ENCODE measurements around the gene ERC2.

Gene ERC2

GRCh38 chr3:55884066-55884465, 584.2 kb downstream of the ERC2 start:
- no peak overlapping the region for H3K27ac Mint-ChIP-seq
- H3K4me1 Mint-ChIP-seq (ENCODE audit: low read depth): no peaks in the 10 kb centered on the region
- H3K4me3 Mint-ChIP-seq: no peak overlapping the region
- DNase-seq: no peak
- H3K27me3 Mint-ChIP-seq: no peaks in the 10 kb centered on the region
- no peaks in the 10 kb centered on the region for H3K9me3 Mint-ChIP-seq
- H3K36me3 Mint-ChIP-seq (ENCODE audit: low read depth): no peaks in the 10 kb centered on the region

- Mint-ChIP-seq H3K27me3 (no peaks in the 10 kb centered on the region), H3K9me3 (no peaks in the 10 kb centered on the region), H3K27ac (no peak overlapping the region)
Observed at GRCh38 chr3:55882006-55882405, 586.3 kb downstream of the ERC2 start.

DNA sequence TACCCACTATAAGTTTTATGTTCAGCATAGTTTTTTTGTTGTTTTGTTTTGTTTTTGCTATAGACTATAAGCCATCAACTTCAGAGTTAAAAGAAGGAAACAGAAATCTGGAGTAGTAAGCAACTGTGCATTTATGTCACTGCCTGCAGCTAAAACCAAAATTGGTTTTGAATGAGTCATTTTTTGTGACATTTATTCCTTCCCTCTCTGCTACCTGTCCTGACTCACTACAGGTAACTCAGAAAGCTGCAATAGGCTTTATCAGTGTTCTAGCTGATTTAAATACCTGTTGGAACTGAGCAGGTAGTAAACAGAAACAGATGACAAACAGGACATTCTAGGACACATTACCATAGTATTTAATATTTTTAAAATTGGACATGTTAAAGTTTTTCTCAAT, 587.9 kb downstream of the ERC2 start:
- Mint-ChIP-seq H3K4me3 (no peak overlapping the region), H3K4me1 (ENCODE audit: low read depth) (no peaks in the 10 kb centered on the region), H3K27me3 (no peaks in the 10 kb centered on the region), H3K36me3 (ENCODE audit: low read depth) (no peaks in the 10 kb centered on the region), H3K27ac (no peak overlapping the region), H3K9me3 (no peaks in the 10 kb centered on the region)
- DNase-seq: no peak

More at GRCh38 chr3:55882006-55882405, 586.3 kb downstream of the ERC2 start:
- DNase-seq: no peak
- Mint-ChIP-seq H3K4me3 (no peak overlapping the region), H3K36me3 (ENCODE audit: low read depth) (no peaks in the 10 kb centered on the region), H3K4me1 (ENCODE audit: low read depth) (no peaks in the 10 kb centered on the region)

GRCh38 chr3:55879901-55880331, 588.4 kb downstream of the ERC2 start:
- Mint-ChIP-seq H3K27me3 (no peaks in the 10 kb centered on the region), H3K36me3 (ENCODE audit: low read depth) (no peaks in the 10 kb centered on the region), H3K9me3 (no peaks in the 10 kb centered on the region)

DNA sequence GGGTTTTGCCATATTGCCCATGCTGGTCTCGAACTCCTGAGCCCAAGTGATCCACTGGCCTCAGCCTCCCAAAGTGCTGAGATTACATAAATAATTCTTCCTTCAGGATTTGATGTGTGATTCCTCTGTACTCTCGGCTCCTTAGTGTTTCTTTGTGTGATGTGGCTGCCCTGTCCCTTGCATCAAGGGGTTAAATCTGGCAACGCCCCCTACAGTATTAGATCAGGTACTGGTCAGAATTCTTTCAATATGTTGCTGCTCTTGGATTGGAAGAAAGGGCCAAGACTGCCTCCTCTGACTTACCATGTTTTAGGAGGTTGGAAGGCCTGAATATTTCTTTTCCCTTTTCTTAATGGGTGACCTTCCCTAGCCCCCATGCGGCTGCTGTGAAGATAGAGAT, 590.6 kb downstream of the ERC2 start:
- no peak overlapping the region for H3K4me3 Mint-ChIP-seq
- H3K27me3 Mint-ChIP-seq: no peaks in the 10 kb centered on the region
- no peak overlapping the region for H3K27ac Mint-ChIP-seq
- no peaks in the 10 kb centered on the region for H3K4me1 Mint-ChIP-seq (ENCODE audit: low read depth)
- no peaks in the 10 kb centered on the region for H3K36me3 Mint-ChIP-seq (ENCODE audit: low read depth)
- no peaks in the 10 kb centered on the region for H3K9me3 Mint-ChIP-seq
- no peak for DNase-seq

More at GRCh38 chr3:55879901-55880331, 588.4 kb downstream of the ERC2 start:
- Mint-ChIP-seq H3K27ac (no peak overlapping the region), H3K4me3 (no peak overlapping the region), H3K4me1 (ENCODE audit: low read depth) (no peaks in the 10 kb centered on the region)
- DNase-seq: no peak

- Mint-ChIP-seq H3K36me3 (ENCODE audit: low read depth) (no peaks in the 10 kb centered on the region), H3K27me3 (no peaks in the 10 kb centered on the region), H3K4me1 (ENCODE audit: low read depth) (no peaks in the 10 kb centered on the region), H3K4me3 (no peak overlapping the region), H3K27ac (no peak overlapping the region), H3K9me3 (no peaks in the 10 kb centered on the region)
- DNase-seq: no peak
Observed at GRCh38 chr3:55876560-55876959, 591.7 kb downstream of the ERC2 start.

DNA sequence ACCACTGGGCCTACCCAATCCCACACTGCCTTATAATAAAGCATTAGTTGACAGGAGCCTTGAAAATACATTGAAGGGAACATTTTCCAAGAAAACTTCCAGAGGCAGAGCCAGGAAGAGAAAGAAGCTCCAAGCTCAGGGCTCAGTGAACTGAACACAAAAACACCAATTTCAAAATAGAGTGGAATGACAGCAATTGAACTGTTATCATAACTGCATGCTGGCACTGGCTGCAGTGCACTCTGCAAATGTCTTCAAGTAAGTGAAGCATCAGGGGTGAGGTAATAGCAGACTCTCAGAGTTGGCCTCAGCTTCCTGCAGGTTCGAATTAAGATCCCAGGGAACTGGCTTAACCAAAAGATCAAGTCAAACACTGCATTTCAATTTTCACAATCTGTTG, 593.2 kb downstream of the ERC2 start:
- Mint-ChIP-seq H3K9me3 (no peaks in the 10 kb centered on the region), H3K4me1 (ENCODE audit: low read depth) (no peaks in the 10 kb centered on the region), H3K27ac (no peak overlapping the region), H3K27me3 (no peaks in the 10 kb centered on the region), H3K36me3 (ENCODE audit: low read depth) (no peaks in the 10 kb centered on the region), H3K4me3 (no peak overlapping the region)
- DNase-seq: no peak

DNA sequence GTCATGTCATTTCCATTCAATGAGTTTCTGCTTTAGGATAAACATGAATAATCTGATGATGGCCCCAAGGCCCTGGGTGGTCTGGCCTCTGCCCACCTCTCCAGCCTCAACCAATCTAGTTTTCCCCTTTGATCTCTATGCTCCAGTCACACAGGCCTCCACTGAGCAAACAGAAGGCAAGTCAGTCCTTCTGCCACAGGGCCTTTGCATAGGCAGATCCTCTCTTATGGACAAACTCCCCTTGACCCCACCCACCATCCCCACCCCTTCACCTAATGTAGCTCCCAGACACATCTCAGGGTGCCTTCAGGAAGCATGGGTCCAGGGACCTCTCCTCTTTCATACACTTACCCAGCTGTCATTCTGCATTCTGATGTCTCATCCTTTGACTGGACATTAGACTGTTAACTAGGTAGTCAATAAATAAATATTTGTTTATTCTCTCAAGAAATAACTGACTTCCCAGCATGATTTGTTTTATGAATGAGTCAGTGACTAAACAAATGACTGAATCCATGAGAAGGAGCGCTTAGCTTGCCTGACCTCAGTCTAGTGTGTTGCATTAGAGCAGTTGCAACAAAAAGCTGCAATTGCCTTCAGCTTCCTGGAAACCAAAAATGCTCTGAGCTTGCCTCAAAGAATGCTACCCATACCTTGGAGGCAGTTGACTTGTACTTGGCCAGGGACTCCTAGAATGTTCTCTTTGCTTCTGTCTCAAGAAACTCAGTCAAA, 594.6 kb downstream of the ERC2 start:
- H3K9me3 Mint-ChIP-seq: no peaks in the 10 kb centered on the region
- no peak for DNase-seq
- no peak overlapping the region for H3K4me3 Mint-ChIP-seq
- no peaks in the 10 kb centered on the region for H3K4me1 Mint-ChIP-seq (ENCODE audit: low read depth)
- no peak overlapping the region for H3K27ac Mint-ChIP-seq
- no peaks in the 10 kb centered on the region for H3K27me3 Mint-ChIP-seq
- no peaks in the 10 kb centered on the region for H3K36me3 Mint-ChIP-seq (ENCODE audit: low read depth)

DNA sequence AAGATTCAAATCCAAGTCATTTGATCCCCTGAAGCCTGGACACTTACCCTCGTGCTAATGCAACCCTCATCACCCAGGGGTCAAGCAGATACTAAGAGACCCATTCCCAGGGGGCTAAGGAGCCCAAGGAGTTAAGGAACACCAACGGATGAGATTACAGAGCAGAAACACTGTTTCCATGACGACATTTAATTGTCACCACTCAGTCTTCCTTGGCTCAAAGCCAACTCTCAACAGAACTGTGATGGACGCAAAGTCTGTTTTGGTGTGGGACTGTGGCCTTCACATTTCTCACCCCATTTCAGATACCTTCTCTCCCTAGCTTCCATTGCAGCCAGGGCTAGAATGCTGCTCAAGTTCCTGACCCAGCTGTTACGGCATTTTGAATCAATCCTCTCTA, 597.7 kb downstream of the ERC2 start:
- Mint-ChIP-seq H3K27ac (no peak overlapping the region), H3K27me3 (no peaks in the 10 kb centered on the region), H3K4me1 (ENCODE audit: low read depth) (no peaks in the 10 kb centered on the region), H3K9me3 (no peaks in the 10 kb centered on the region), H3K36me3 (ENCODE audit: low read depth) (no peaks in the 10 kb centered on the region), H3K4me3 (no peak overlapping the region)
- DNase-seq: no peak

DNA sequence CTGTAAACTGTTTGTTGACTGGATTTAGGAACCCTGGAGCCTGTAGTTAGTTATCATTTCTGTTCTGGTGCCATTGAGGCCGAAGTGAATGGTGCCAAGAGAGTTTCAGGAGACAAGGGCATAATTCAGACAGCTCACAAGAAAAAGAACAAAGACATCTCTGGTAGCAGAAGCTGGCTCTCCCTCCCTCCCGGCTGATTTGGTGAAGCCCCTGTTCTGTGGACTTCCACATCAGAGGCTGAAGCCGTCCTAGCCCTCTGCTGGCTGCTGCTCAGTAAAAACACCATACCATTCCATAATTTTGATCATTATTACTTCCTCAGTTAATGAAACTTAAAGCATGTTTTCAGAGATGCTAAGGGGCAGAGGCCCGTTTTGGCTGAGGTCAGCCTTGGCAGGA, 599.9 kb downstream of the ERC2 start:
- Mint-ChIP-seq H3K27ac (no peak overlapping the region), H3K4me3 (no peak overlapping the region), H3K27me3 (no peaks in the 10 kb centered on the region), H3K9me3 (no peaks in the 10 kb centered on the region), H3K4me1 (ENCODE audit: low read depth) (no peaks in the 10 kb centered on the region), H3K36me3 (ENCODE audit: low read depth) (no peaks in the 10 kb centered on the region)
- DNase-seq: no peak

DNA sequence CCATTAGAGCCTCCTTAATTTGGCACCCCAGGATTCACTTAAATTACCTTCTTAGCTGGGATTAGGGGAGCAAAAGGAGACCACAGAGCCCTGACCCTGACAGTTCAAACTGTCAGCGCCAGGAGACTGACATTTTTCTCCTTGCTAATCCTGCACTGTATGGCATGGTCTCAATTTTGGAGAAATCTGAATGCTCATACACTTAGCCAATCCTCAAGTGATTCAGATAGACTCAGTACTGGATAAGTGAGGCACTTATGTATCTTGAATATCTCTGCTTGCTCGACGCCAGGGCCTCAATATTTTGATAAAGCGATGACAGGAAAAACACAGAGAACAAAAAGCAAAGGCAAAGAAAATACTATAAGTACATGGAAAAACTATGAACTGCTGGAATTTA, 605.2 kb downstream of the ERC2 start:
- Mint-ChIP-seq H3K27ac (no peak overlapping the region), H3K27me3 (no peaks in the 10 kb centered on the region), H3K4me1 (ENCODE audit: low read depth) (no peaks in the 10 kb centered on the region), H3K9me3 (no peaks in the 10 kb centered on the region), H3K4me3 (no peak overlapping the region), H3K36me3 (ENCODE audit: low read depth) (no peaks in the 10 kb centered on the region)
- no peak for DNase-seq

DNA sequence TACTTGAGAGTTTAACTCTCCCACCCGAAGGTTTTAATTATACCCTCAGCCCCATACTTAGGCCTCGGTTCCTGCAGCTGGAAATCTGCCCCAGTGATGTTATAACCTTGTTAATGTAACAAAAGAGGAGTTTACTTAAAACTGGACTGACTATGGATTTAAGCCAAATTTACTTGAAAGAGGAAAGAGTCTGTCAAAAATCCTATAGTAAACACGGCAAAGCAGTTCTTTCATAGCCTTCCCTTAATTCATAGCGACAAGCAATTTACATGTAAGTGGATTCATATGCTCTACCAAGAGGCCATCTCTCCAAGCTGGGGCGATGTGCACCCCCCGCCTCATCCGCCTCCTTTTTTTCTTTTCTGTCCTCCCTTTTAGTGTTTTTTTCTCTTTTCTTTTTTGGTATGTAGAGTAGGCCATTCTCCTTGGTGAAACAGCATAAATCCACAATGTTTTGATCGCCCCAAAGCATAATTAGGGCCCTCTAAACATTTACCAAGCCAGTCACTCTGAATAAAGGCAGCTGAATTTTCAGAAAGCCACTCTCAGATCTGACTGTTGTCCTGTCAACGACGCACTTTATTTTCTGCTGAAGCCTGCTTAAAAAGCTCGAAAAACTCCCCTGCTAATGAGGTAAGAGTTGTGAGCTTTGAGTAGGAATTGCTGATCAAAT, 608.1 kb downstream of the ERC2 start:
- no peaks in the 10 kb centered on the region for H3K4me1 Mint-ChIP-seq (ENCODE audit: low read depth)
- H3K36me3 Mint-ChIP-seq (ENCODE audit: low read depth): no peaks in the 10 kb centered on the region
- no peaks in the 10 kb centered on the region for H3K9me3 Mint-ChIP-seq
- H3K27ac Mint-ChIP-seq: no peak overlapping the region
- H3K27me3 Mint-ChIP-seq: no peaks in the 10 kb centered on the region
- DNase-seq: no peak
- H3K4me3 Mint-ChIP-seq: no peak overlapping the region

- Mint-ChIP-seq H3K4me3 (no peak overlapping the region), H3K36me3 (ENCODE audit: low read depth) (no peaks in the 10 kb centered on the region), H3K27ac (no peak overlapping the region), H3K27me3 (no peaks in the 10 kb centered on the region), H3K4me1 (ENCODE audit: low read depth) (no peaks in the 10 kb centered on the region), H3K9me3 (no peaks in the 10 kb centered on the region)
- DNase-seq: no peak
Observed at GRCh38 chr3:55859305-55859704, 609.0 kb downstream of the ERC2 start.

- no peaks in the 10 kb centered on the region for H3K9me3 Mint-ChIP-seq
- no peaks in the 10 kb centered on the region for H3K36me3 Mint-ChIP-seq (ENCODE audit: low read depth)
- no peaks in the 10 kb centered on the region for H3K27me3 Mint-ChIP-seq
- H3K27ac Mint-ChIP-seq: no peak overlapping the region
- no peaks in the 10 kb centered on the region for H3K4me1 Mint-ChIP-seq (ENCODE audit: low read depth)
- DNase-seq: no peak
- no peak overlapping the region for H3K4me3 Mint-ChIP-seq
Observed at GRCh38 chr3:55858727-55859126, 609.5 kb downstream of the ERC2 start.

DNA sequence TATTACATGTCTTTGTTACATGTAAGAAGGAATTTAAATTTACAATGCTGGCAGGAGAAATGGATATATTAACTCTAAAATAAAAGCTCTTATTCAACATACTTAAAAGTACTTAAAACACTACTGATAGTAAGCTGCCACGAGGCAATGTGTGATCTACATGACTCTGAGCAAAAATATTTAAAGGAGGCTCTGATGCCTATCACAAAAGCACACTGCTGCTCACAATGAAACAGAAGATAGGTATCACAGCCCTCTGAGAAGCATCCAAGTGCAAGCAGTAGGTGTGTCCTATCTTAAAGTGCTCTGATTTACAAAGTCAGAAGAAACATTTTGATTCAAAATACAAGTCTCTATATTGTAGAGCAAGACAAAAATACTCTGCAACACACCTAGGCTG, 610.0 kb downstream of the ERC2 start:
- Mint-ChIP-seq H3K9me3 (no peaks in the 10 kb centered on the region), H3K4me3 (no peak overlapping the region), H3K27ac (no peak overlapping the region), H3K27me3 (no peaks in the 10 kb centered on the region), H3K36me3 (ENCODE audit: low read depth) (no peaks in the 10 kb centered on the region), H3K4me1 (ENCODE audit: low read depth) (no peaks in the 10 kb centered on the region)
- DNase-seq: no peak

Measured in activated T-cell treated with anti-CD3 and anti-CD28 coated beads, Interleukin-2, amount 50 U/mL, for 24 hours (primary cell).